Activated CD8-positive, alpha-beta memory T cell treated with anti-CD3 and anti-CD28 coated beads, Interleukin-2, amount 50 U/mL, for 24 hours (primary cell): Measurements from ENCODE around the gene PRSS12.
"Not testable (repeated sequence)": the region's sequence is repeated elsewhere in the genome, so short reads cannot be mapped to it uniquely, and the experiment has no call there.

Source experiments
- DNase-seq: peaks from one replicate; pipeline ENCODE4 v3.0.0-alpha.2; 2020; ENCODE audit errors: extremely low read depth

The PRSS12 gene

GRCh38 chr4:118352843-118353533, at the start of gene PRSS12:
PRSS12 (minus strand) TSS chr4:118353003; CDS start chr4:118352720, 283 bp downstream.
- no peak for DNase-seq

- DNase-seq, result no peak
Observed at GRCh38 chr4:118400356-118400755, 47.6 kb upstream of the PRSS12 start.

GRCh38 chr4:118399883-118400282, 47.1 kb upstream of the PRSS12 start:
- DNase-seq, result not testable (repeated sequence)

GRCh38 chr4:118398226-118399090, 45.7 kb upstream of the PRSS12 start:
- DNase-seq, result no peak

- DNase-seq, result no peak
Observed at GRCh38 chr4:118397623-118397979, 44.8 kb upstream of the PRSS12 start.

GRCh38 chr4:118396881-118397622, 44.2 kb upstream of the PRSS12 start:
- DNase-seq, result no peak

- DNase-seq, result no peak
Observed at GRCh38 chr4:118395057-118395644, 42.3 kb upstream of the PRSS12 start.

- DNase-seq, result not testable (repeated sequence)
Observed at GRCh38 chr4:118392509-118392908, 39.7 kb upstream of the PRSS12 start.

GRCh38 chr4:118390121-118390520, 37.3 kb upstream of the PRSS12 start:
- no peak for DNase-seq

GRCh38 chr4:118389721-118390120, 36.9 kb upstream of the PRSS12 start:
- no peak for DNase-seq

- DNase-seq, result no peak
Observed at GRCh38 chr4:118388606-118389005, 35.8 kb upstream of the PRSS12 start.

GRCh38 chr4:118381902-118382301, 29.1 kb upstream of the PRSS12 start:
- no peak for DNase-seq

GRCh38 chr4:118373614-118374255, 20.9 kb upstream of the PRSS12 start:
- no peak for DNase-seq

- DNase-seq, result no peak
Observed at GRCh38 chr4:118372251-118372650, 19.4 kb upstream of the PRSS12 start.

- DNase-seq, result no peak
Observed at GRCh38 chr4:118369231-118369630, 16.4 kb upstream of the PRSS12 start.

GRCh38 chr4:118367872-118368271, 15.1 kb upstream of the PRSS12 start:
- no peak for DNase-seq

GRCh38 chr4:118367361-118367760, 14.6 kb upstream of the PRSS12 start:
- DNase-seq, result no peak

GRCh38 chr4:118363166-118363565, 10.4 kb upstream of the PRSS12 start:
- no peak for DNase-seq

GRCh38 chr4:118361192-118361591, 8.4 kb upstream of the PRSS12 start:
- DNase-seq, result no peak

GRCh38 chr4:118360106-118360505, 7.3 kb upstream of the PRSS12 start:
- DNase-seq, result no peak

GRCh38 chr4:118357601-118358000, 4.8 kb upstream of the PRSS12 start:
- DNase-seq, result no peak

- DNase-seq, result no peak
Observed at GRCh38 chr4:118356731-118357130, 3.9 kb upstream of the PRSS12 start.
